GM19193 (cell line): ENCODE measurements around the gene ETV3L.
A peak's percentile ranks its signal among the peaks of the same experiment; 100 is the strongest.

Source experiments
- POLR2A ChIP-seq: IDR thresholded peaks from 4 replicates; pipeline ENCODE4 v1.6.1; 2011; ENCODE audit not compliant: insufficient read depth, insufficient read length; ENCODE audit errors: extremely low read depth

ETV3L gene

DNA sequence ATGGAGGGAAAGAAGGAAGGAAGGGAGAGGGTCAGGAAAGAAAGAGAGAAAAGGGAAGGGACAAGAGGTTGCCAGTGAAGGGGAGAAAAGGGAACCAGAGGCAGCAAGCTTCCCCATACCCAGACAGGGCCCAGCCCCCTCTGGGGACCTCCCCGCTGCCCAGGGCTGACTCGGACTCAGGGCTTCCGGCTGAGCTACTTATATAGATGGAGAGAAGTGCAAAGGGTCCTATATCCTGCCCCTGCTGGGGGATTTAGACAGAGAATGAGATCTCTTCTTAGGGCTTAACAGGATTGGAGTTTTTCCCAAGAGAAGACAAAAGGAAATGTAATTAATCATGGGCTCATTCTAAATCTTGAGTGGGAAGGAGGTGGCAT lies at the start of gene ETV3L:
ETV3L (minus strand) TSS at position 176 of the 377 bp plus-strand sequence. CDS start 285 bp downstream, outside the sequence.
- no peak for TF ChIP-seq POLR2A

DNA sequence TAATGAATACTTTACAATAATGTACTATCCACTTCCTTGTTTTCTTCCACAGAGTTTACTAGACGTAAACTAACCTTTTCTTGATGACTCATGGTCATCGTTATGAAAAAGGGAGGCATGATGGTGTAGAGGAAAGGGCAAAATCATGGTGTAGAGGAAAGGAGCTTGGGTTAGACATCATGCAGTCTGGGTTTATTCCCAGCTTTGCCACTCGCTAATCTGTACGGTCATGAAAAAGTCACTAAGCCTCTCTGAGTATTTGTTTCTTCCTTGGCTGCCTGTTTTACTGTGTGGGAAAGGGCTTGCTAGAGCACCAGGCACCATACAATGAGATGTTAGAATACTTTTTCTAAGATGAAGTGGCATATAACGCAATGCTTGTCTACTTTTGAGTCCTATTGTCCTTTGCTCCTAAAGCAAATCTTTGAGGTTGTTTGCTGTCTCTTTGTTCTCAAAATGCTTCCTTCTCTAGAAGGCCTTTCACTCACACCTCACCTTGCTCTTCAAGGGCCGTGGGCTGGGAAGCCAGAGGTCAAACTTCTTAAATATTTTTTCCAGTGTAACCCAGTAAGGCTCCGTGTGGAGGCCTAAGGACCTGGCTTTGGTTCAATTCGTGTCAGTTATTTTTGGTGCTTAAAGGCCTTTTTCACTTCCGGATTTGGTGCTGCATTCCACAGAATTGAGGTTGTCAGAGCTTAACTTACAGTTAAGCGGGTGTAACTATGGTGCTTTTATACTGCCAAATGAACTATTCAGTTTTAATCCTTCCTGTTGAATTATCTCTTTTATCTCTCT lies 48.5 kb upstream of the ETV3L start:
- no peak for TF ChIP-seq POLR2A

GRCh38 chr1:157147037-157147436 lies 47.4 kb upstream of the ETV3L start:
- TF ChIP-seq POLR2A: no peak

- no peak for TF ChIP-seq POLR2A
Measured at GRCh38 chr1:157146244-157146643, 46.6 kb upstream of the ETV3L start.

DNA sequence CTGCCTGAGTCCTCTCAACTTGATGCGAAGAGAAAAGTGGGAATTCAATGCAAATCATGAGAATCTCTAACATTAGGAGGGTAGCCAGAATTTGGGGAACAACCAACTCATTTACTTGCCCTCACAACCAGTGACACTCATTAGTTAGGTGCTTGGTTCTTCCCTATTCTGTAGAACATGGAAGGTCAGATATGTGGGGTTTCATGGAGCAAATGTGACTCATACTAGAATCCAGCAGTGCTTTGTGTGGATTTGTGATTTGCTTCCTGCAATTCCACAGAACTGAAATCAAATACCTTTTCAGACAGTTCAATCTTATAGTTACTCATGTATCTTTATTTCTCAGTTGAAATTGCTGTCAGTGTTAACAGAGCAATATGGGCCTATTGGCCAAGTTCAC lies 45.5 kb upstream of the ETV3L start:
- TF ChIP-seq POLR2A: no peak

DNA sequence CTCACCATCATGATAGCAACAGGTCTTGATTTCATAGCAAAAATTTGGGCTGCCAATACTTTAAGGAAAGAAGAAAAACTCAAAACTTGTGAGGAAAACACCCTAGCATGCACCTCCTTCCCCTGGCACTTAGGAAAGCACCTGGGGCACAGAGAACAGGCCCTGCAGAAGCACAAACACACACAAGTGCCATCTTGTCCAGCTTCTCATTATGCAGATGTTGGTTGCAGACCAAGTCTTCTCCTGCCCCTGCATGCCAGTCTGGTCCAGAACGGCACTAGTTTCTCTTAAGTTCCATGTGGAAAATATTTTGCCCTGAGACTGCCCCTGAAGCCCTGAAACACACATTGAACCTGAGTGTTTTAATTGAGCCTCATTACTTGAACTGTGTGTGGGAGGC lies 44.9 kb upstream of the ETV3L start:
- no peak for TF ChIP-seq POLR2A

- no peak for TF ChIP-seq POLR2A
Measured at GRCh38 chr1:157142765-157143423, 43.3 kb upstream of the ETV3L start.

- no peak for TF ChIP-seq POLR2A
Measured at GRCh38 chr1:157142201-157142600, 42.6 kb upstream of the ETV3L start.

DNA sequence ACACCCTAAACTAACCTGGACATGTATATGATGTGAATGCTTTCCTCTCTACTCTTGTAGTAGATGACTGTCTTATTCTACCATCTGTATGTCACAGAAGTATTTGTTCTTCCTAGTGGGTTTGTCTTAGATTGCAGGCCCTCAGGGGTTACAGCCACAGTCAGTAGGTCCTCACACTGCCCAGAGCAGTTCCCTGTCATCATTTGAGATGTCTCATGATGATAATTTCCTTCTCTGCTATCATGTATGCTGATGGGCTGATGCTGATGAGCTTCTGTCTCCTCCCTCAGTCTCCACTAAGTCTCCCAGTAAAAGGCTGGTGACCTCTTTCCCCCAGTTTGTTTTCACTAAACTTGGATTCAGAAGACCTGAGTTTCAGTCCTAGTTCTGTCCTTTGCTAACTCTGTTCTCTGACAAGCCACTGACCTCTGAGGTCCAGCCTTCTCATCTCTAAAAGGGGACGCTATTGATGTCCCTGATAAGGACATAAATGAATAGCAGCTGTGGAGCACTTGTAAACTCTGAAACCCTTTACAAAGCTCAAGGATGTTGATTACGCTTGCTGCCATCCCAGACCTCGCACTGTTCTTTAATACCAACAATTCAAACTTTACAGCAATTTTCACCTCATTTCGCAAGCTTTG lies 41.7 kb upstream of the ETV3L start:
- TF ChIP-seq POLR2A: no peak

GRCh38 chr1:157140063-157140588 lies 40.5 kb upstream of the ETV3L start:
- no peak for TF ChIP-seq POLR2A

GRCh38 chr1:157139052-157139715 lies 39.6 kb upstream of the ETV3L start:
- TF ChIP-seq POLR2A: no peak

GRCh38 chr1:157138220-157139051 lies 38.8 kb upstream of the ETV3L start, which contains the start of gene ETV3:
ETV3 (minus strand) TSS chr1:157138395; CDS start chr1:157136352, 2,043 bp downstream.
- peak; percentile 79 for TF ChIP-seq POLR2A

GRCh38 chr1:157137408-157138219 lies 38.0 kb upstream of the ETV3L start:
- TF ChIP-seq POLR2A: no peak
